GM18520 (cell line): ENCODE measurements around the gene TNIP1.

Source experiments
- ATAC-seq: cut with Tn5 transposase; IDR thresholded peaks from one replicate; pipeline ENCODE4 v1.9.1; 2021; ENCODE audit not compliant: unreplicated experiment

Gene TNIP1

GRCh38 chr5:151080613-151081430, at the start of gene TNIP1:
TNIP1 (minus strand) TSS chr5:151081034; CDS start chr5:151065095, 15,939 bp downstream.
- peak; percentile 67 for ATAC-seq

GRCh38 chr5:151130235-151130921, 49.5 kb upstream of the TNIP1 start:
- ATAC-seq: no peak

GRCh38 chr5:151128817-151129216, 48.0 kb upstream of the TNIP1 start:
- ATAC-seq: no peak

- no peak for ATAC-seq
These were observed 47.1 kb upstream of the TNIP1 start for GRCh38 chr5:151127926-151128325.

GRCh38 chr5:151126199-151126645, 45.4 kb upstream of the TNIP1 start:
- peak; percentile 33 for ATAC-seq

GRCh38 chr5:151125421-151125820, 44.6 kb upstream of the TNIP1 start:
- ATAC-seq: no peak

GRCh38 chr5:151123897-151124751, 43.3 kb upstream of the TNIP1 start:
- peak; percentile 56 for ATAC-seq

- no peak for ATAC-seq
These were observed 42.0 kb upstream of the TNIP1 start for GRCh38 chr5:151122828-151123227.

- ATAC-seq: no peak
These were observed 40.8 kb upstream of the TNIP1 start for GRCh38 chr5:151121665-151122064.

- no peak for ATAC-seq
These were observed 40.3 kb upstream of the TNIP1 start for GRCh38 chr5:151121095-151121494.

- ATAC-seq: no peak
These were observed 38.2 kb upstream of the TNIP1 start for GRCh38 chr5:151118913-151119575.

- ATAC-seq: no peak
These were observed 34.6 kb upstream of the TNIP1 start for GRCh38 chr5:151115272-151115905.

- no peak for ATAC-seq
These were observed 32.8 kb upstream of the TNIP1 start for GRCh38 chr5:151113651-151114050.

- ATAC-seq: peak; percentile 26
These were observed 30.2 kb upstream of the TNIP1 start for GRCh38 chr5:151110992-151111391.

GRCh38 chr5:151110122-151110681, 29.4 kb upstream of the TNIP1 start:
- peak; percentile 41 for ATAC-seq

- no peak for ATAC-seq
These were observed 27.7 kb upstream of the TNIP1 start for GRCh38 chr5:151108566-151108965.

- no peak for ATAC-seq
These were observed 27.1 kb upstream of the TNIP1 start for GRCh38 chr5:151107738-151108520.

- no peak for ATAC-seq
These were observed 26.2 kb upstream of the TNIP1 start for GRCh38 chr5:151107084-151107483.

GRCh38 chr5:151106509-151106908, 25.7 kb upstream of the TNIP1 start:
- ATAC-seq: no peak
